ENCODE results near the gene STX18. TPM values are rescaled to one million over a fixed set of nuclear protein-coding genes. Genes with fewer than 3 reads are reported as not detected.

The STX18 gene
- total RNA-seq, 6 experiments from 2014 or later, result 27.5 to 37.1 (median 29.8) TPM

GRCh38 chr4:4438891-4439290, 103.0 kb downstream of the STX18 start:
- peaks cover 26% of the 10 kb centered on the region for H3K4me1 Mint-ChIP-seq (ENCODE audit: low read depth)
- H3K36me3 Mint-ChIP-seq (ENCODE audit: low read depth), result peaks cover 15% of the 10 kb centered on the region
- H3K9me3 Mint-ChIP-seq, result no peaks in the 10 kb centered on the region
- TF ChIP-seq, protein P1, sequence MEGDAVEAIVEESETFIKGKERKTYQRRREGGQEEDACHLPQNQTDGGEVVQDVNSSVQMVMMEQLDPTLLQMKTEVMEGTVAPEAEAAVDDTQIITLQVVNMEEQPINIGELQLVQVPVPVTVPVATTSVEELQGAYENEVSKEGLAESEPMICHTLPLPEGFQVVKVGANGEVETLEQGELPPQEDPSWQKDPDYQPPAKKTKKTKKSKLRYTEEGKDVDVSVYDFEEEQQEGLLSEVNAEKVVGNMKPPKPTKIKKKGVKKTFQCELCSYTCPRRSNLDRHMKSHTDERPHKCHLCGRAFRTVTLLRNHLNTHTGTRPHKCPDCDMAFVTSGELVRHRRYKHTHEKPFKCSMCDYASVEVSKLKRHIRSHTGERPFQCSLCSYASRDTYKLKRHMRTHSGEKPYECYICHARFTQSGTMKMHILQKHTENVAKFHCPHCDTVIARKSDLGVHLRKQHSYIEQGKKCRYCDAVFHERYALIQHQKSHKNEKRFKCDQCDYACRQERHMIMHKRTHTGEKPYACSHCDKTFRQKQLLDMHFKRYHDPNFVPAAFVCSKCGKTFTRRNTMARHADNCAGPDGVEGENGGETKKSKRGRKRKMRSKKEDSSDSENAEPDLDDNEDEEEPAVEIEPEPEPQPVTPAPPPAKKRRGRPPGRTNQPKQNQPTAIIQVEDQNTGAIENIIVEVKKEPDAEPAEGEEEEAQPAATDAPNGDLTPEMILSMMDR (IDR thresholded peaks at IDR 0.05), result no peak
- DNase-seq, result no peak
- H3K27me3 Mint-ChIP-seq (ENCODE audit: insufficient read depth), result no peaks in the 10 kb centered on the region; the same call in 1 of the 2 replicates
- no peak overlapping the region for H3K27ac Mint-ChIP-seq
- no peak overlapping the region for H3K4me3 Mint-ChIP-seq

DNA sequence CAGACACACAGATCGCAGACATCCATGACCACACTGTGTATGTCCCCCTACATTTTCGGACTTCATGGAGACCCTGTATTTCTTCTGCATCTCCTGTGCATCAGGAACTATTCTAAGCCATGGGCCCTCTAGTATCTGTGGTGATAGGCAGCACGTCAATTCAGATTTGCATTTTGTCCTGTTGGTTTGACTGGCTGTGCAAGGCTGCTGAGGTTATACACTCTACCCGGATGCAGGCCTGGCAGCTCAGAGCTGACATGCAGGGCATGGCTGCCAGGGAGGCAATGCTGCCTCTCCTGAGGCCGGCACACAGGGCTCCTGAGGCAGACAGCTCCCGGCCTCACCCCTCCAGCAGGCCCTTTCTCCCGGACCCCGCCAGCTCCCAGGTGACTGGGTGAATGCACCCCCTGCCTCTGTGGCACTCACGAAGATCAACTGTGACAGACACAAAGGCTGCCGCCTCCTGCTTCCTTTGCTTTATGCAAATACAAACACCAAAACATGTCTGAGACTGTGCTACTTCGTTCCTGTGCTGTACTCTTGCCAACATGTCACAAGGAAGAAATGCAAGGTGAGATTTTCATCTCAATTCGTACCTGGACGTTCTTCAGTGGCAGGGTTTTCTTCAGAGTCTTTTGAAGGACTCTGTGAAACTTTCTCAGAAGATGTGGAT, 103.9 kb downstream of the STX18 start:
- no peaks in the 10 kb centered on the region for H3K9me3 Mint-ChIP-seq
- H3K27ac Mint-ChIP-seq, result no peak overlapping the region
- peaks cover 16% of the 10 kb centered on the region for H3K4me1 Mint-ChIP-seq (ENCODE audit: low read depth)

DNA sequence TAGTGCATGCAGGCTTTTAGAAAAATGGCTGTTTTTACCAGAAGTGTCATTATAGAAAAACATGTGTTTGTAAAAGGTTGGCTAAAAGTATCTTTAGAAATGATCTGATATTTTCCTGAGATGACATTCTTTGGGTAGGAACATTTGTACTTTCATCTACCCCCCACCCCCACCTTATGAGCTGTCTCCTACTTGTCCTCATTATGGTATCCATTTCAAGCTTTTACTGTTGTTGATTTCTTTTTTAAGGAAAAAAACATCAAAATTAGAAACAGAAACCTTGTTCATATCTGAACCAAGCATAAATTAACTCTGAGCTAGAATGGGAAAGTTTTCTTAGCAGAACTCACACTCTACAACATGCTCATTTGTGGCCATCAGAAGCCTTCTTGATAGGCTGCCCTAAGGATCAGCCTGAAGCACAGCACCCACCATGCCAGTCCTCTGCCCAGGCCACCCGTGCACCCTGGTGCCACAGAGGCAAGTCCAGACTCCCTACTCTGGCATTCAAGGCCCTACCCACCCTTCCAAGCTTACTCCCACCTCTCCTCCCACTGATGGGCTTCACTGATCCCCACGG, 105.5 kb downstream of the STX18 start:
- DNase-seq, result no peak
- Mint-ChIP-seq H3K9me3 (no peaks in the 10 kb centered on the region), H3K36me3 (ENCODE audit: low read depth) (peaks cover 27% of the 10 kb centered on the region), H3K27me3 (ENCODE audit: insufficient read depth) (no peaks in the 10 kb centered on the region; the same call in 1 of the 2 replicates), H3K4me1 (ENCODE audit: low read depth) (peaks cover 20% of the 10 kb centered on the region), H3K27ac (peak overlapping the region; percentile 36; the same call in 1 of the 2 replicates), H3K4me3 (no peak overlapping the region)
- TF ChIP-seq, protein P1 (IDR thresholded peaks at IDR 0.05), result no peak

More for the DNA sequence above, 103.9 kb downstream of the STX18 start:
- no peak for DNase-seq
- Mint-ChIP-seq H3K4me3 (no peak overlapping the region), H3K36me3 (ENCODE audit: low read depth) (peaks cover 25% of the 10 kb centered on the region), H3K27me3 (ENCODE audit: insufficient read depth) (no peaks in the 10 kb centered on the region; the same call in 1 of the 2 replicates)
- TF ChIP-seq, protein P1 (IDR thresholded peaks at IDR 0.05), result no peak

DNA sequence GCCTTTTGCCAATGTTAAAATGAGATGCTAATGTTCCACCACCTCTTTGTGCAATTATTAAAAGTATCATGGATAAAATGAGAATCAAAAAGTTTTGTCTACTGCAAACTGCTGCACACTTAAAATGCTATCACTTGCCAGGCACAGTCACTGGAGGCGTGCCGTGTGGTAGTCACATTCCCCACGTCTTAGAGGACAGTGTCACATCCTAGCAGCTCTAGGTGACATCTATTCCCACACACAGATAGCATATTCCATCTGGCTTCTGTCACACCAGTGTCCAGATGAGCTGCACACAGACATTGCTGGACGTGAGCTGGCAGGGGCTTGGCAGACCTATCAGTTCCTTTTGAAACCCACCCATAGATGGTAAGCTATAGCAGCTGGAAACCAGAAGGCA, 107.9 kb downstream of the STX18 start:
- TF ChIP-seq, protein P1 (IDR thresholded peaks at IDR 0.05), result no peak
- Mint-ChIP-seq H3K27me3 (ENCODE audit: insufficient read depth) (peaks cover under 1% of the 10 kb centered on the region; the same call in 1 of the 2 replicates), H3K4me3 (no peak overlapping the region), H3K4me1 (ENCODE audit: low read depth) (peaks cover 28% of the 10 kb centered on the region), H3K9me3 (no peaks in the 10 kb centered on the region), H3K36me3 (ENCODE audit: low read depth) (peaks cover 26% of the 10 kb centered on the region), H3K27ac (no peak overlapping the region)
- DNase-seq, result no peak

GRCh38 chr4:4432341-4433125, 109.3 kb downstream of the STX18 start:
- TF ChIP-seq, protein P1 (IDR thresholded peaks at IDR 0.05), result no peak
- H3K27ac Mint-ChIP-seq, result no peak overlapping the region
- H3K9me3 Mint-ChIP-seq, result no peaks in the 10 kb centered on the region
- H3K4me3 Mint-ChIP-seq, result no peak overlapping the region
- H3K36me3 Mint-ChIP-seq (ENCODE audit: low read depth), result peaks cover 27% of the 10 kb centered on the region
- H3K4me1 Mint-ChIP-seq (ENCODE audit: low read depth), result peaks cover 31% of the 10 kb centered on the region
- no peak for DNase-seq
- peaks cover 1% of the 10 kb centered on the region; the same call in 1 of the 2 replicates for H3K27me3 Mint-ChIP-seq (ENCODE audit: insufficient read depth)

Measured in HFFc6 (cell line).